ENCODE results near the gene TMEM81. TPM values are rescaled to one million over a fixed set of nuclear protein-coding genes. Genes with fewer than 3 reads are reported as not detected.

The TMEM81 gene
- total and polyA plus RNA-seq, 4 experiments from 2014 or later, result 1.0 to 8.9 (median 5.2) TPM

DNA sequence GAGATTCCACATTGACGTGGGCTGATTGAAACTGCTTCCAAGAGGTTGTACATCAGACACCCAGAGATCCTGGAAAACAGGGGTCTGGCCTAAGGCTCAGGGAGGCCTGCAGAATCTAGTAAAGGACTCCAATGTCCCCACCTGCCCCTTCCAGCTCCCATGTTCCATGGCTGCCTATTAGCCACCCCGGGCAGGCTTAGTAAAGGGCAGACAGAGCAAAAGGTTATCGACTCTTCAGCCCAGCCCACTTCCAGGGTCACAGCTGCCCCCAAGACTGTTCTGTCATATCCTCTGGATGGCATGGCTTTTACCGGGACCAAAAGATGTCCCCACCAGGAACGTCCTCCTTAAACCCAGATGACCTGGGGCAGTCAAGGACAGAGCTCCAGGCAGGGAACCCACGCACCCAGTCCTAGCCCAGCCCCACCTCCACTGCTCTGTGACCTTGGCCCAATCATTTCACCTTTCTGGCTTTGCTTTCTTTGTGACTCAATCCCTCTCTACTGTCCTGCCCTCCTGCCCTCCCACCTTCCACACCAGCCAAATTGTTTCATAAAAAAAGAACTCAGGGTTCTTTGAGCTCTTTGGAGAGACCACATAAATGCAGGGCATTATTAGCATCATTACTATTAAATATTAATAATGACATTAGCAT lies 46.0 kb downstream of the TMEM81 start:
- CTCF ChIA-PET (ENCODE audit: partially characterized antibody), result interaction anchor here (1.5 kb wide), 1 partner anchor 8 kb away, joined by 3 read pairs; no protein-coding TSS in a partner anchor

DNA sequence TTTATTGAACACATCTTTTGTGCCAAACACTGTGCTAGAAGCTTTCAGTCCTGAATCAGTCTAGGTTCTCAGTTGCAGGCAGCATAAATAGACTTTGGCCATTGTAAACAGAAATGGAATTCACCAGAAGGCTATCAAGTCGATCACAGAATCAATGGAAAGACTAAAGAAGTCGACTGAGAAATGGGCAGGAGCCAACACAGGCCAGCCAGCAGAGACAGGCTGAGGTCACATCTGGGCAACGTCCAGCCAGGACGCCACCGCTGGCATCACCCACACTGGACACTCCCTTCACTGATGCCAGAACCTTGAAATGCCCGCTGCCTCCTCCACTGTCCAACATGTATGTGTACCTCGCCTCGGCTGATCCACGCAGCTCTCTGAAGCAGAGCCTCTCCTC lies 46.7 kb downstream of the TMEM81 start:
- Mint-ChIP-seq H3K4me3 (no peak overlapping the region), H3K36me3 (peaks cover 0 to 4% of the 10 kb centered on the region in 2 donors), H3K27me3 (peaks cover 16 to 21% of the 10 kb centered on the region in 2 donors), H3K4me1 (no peaks in the 10 kb centered on the region), H3K27ac (no peak overlapping the region), H3K9me3 (peaks cover 0 to 10% (median 5%) of the 10 kb centered on the region in 8 donors)
- H3K4me3 ChIP-seq (ENCODE audit: low read length in 2 of 2), result no peak overlapping the region
- H3K27me3 ChIP-seq (ENCODE audit: insufficient read depth, low read length), result no peaks in the 10 kb centered on the region
- H3K36me3 ChIP-seq (ENCODE audit: insufficient read depth, low read length), result no peaks in the 10 kb centered on the region
- intact Hi-C loops (cut with micrococcal nuclease), result no loop called here
- no peak overlapping the region for H3K27ac ChIP-seq (ENCODE audit: low read depth, low read length)
- H3K9me3 ChIP-seq (ENCODE audit: control insufficient read depth in 1 of 2, low read length in 2 of 2), result no peaks in the 10 kb centered on the region
- H3K4me1 ChIP-seq (ENCODE audit: insufficient read depth, low read length), result no peaks in the 10 kb centered on the region
- POLR2A ChIA-PET (ENCODE audit: partially characterized antibody), result no interaction called here
- DNase-seq, result no peak
- CTCF ChIA-PET (ENCODE audit: partially characterized antibody), result interaction anchor here (1.5 kb wide), 1 partner anchor 7 kb away, joined by 3 read pairs; no protein-coding TSS in a partner anchor

More for the DNA sequence above, 46.0 kb downstream of the TMEM81 start:
- peaks cover 0 to 10% (median 5%) of the 10 kb centered on the region in 8 donors for H3K9me3 Mint-ChIP-seq
- POLR2A ChIA-PET (ENCODE audit: partially characterized antibody), result no interaction called here
- no peak overlapping the region for H3K4me3 Mint-ChIP-seq
- Histone ChIP-seq H3K4me3 (ENCODE audit: low read length in 2 of 2) (no peak overlapping the region), H3K4me1 (ENCODE audit: insufficient read depth, low read length) (no peaks in the 10 kb centered on the region), H3K27me3 (ENCODE audit: insufficient read depth, low read length) (no peaks in the 10 kb centered on the region), H3K27ac (ENCODE audit: low read depth, low read length) (no peak overlapping the region), H3K36me3 (ENCODE audit: insufficient read depth, low read length) (no peaks in the 10 kb centered on the region), H3K9me3 (ENCODE audit: control insufficient read depth in 1 of 2, low read length in 2 of 2) (no peaks in the 10 kb centered on the region)
- intact Hi-C loops (cut with micrococcal nuclease), result no loop called here
- no peaks in the 10 kb centered on the region for H3K4me1 Mint-ChIP-seq
- H3K36me3 Mint-ChIP-seq, result peaks cover 0 to 4% of the 10 kb centered on the region in 2 donors
- H3K27me3 Mint-ChIP-seq, result peaks cover 16 to 21% of the 10 kb centered on the region in 2 donors
- peak overlapping the region in 1 of 7 donors; percentile 50 for H3K27ac Mint-ChIP-seq
- DNase-seq, result no peak

Other genes starting within 250 kb of the TMEM81 start
- not detected for gene NFASC, start 213.6 kb downstream of the TMEM81 start, total RNA-seq
- not detected for gene NFASC, start 213.6 kb downstream of the TMEM81 start, polyA plus RNA-seq
- gene CNTN2, start 41.2 kb downstream of the TMEM81 start, total RNA-seq, result not detected
- gene CNTN2, start 41.2 kb downstream of the TMEM81 start, polyA plus RNA-seq, result not detected
- 10 to 100 TPM; 32.4 to 32.9 TPM for gene RBBP5, start 37.5 kb upstream of the TMEM81 start, total RNA-seq
- gene RBBP5, start 37.5 kb upstream of the TMEM81 start, polyA plus RNA-seq, result 10 to 100 TPM; 16.8 to 21.3 TPM
- 10 to 100 TPM; 16.4 to 16.6 TPM for gene DSTYK, start 127.2 kb upstream of the TMEM81 start, total RNA-seq
- gene DSTYK, start 127.2 kb upstream of the TMEM81 start, polyA plus RNA-seq, result 1 to 10 TPM; 5.3 to 8.8 TPM
- gene TMCC2, start 143.5 kb upstream of the TMEM81 start, total RNA-seq, result 1 to 10 TPM in 1 of 2 experiments, under 1 TPM in 1; 0.90 to 1.2 TPM
- under 1 TPM; 0.27 to 0.62 TPM for gene TMCC2, start 143.5 kb upstream of the TMEM81 start, polyA plus RNA-seq
- 10 to 100 TPM; 32.5 to 32.8 TPM for gene NUAK2, start 237.3 kb upstream of the TMEM81 start, total RNA-seq
- gene NUAK2, start 237.3 kb upstream of the TMEM81 start, polyA plus RNA-seq, result 10 to 100 TPM in 1 of 2 donors, 1 to 10 TPM in 1; 8.5 to 35.7 TPM